Left forelimb (tissue), 1 donor: ENCODE results near the gene SULT1B1.
"Not testable (repeated sequence)": the region's sequence is repeated elsewhere in the genome, so short reads cannot be mapped to it uniquely, and the experiment has no call there.

ENCODE experiments used
- DNase-seq: peaks from one replicate; pipeline ENCODE4 v3.0.0-alpha.2; 2018; ENCODE audit warnings: low spot score

SULT1B1 gene

DNA sequence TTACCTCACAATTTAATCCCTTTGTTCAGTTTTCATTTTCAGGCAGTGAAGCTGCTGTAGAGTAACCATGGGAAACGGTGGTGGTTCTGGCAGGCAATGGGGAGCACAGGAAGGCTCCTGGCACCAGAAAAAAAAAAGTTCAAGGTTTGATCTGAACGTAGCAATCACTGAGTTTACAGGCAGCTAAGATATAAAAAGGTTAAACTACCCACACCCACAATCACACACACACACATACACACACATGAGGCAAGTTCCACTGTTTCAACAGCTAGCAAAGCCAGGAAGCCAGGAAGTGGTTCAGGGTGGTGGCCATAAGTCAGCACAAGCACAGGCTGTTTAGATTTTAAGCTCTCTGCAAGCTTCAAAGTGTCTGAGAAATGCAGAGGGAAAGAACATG is at the start of gene SULT1B1:
Gene SULT1B1, minus strand, starts transcription at position 166 of the 400 bp plus-strand sequence. CDS start 5,403 bp downstream, outside the sequence.
- no peak for DNase-seq

- no peak for DNase-seq
Observed at GRCh38 chr4:69800599-69800998, 40.2 kb upstream of the SULT1B1 start.

- no peak for DNase-seq
Observed at GRCh38 chr4:69799337-69799736, 38.9 kb upstream of the SULT1B1 start.

- DNase-seq = no peak
Observed at GRCh38 chr4:69793732-69794131, 33.3 kb upstream of the SULT1B1 start.

- DNase-seq = no peak
Observed at GRCh38 chr4:69787879-69788278, 27.5 kb upstream of the SULT1B1 start.

DNA sequence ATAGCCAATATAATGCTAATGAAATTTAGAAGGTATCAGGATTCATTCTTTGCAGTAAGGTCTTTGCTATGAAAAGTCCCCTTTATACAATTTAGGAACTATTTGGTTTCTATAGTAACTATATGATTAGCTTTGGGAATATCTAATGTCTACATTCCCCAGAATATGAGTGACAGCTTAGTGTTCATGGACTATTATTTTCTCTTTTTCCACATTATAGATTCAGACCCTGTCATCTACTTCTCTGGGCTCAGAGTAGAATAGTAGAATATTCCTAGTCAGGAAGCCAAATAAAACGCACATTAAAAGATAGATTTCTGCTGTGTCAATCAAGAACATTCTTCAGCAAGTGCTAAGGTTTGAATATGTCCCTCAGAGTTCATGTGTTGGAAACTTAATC is 26.1 kb upstream of the SULT1B1 start:
- DNase-seq = no peak

DNA sequence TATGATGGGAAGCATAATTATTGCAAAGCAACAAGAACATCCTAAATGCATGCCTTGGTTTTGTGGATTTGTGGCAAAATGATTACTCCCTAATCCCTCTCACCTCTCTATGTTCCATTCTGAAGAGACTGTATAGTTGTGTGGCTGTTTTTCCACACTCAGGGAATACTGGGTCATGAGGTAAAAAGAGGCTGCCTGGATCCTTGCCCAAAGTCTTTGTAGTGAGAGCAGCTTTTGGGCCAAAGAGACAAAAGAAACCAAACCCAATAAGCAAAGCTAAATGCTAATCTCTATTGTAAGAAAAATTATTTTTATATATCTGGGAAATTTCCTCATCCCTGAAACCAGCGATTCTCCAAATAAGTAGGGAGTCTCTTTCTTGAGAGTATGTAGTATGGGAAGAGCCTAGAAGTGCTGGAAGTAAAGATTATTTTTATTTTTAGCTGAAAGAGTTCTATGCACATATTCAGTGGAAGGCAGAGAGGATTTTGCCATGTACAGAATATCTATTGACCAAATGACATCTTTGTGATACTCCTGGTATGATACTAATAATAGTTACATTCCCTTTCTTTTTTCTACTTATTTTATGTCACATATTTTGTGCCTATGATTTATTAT is 24.9 kb upstream of the SULT1B1 start:
- no peak for DNase-seq

DNA sequence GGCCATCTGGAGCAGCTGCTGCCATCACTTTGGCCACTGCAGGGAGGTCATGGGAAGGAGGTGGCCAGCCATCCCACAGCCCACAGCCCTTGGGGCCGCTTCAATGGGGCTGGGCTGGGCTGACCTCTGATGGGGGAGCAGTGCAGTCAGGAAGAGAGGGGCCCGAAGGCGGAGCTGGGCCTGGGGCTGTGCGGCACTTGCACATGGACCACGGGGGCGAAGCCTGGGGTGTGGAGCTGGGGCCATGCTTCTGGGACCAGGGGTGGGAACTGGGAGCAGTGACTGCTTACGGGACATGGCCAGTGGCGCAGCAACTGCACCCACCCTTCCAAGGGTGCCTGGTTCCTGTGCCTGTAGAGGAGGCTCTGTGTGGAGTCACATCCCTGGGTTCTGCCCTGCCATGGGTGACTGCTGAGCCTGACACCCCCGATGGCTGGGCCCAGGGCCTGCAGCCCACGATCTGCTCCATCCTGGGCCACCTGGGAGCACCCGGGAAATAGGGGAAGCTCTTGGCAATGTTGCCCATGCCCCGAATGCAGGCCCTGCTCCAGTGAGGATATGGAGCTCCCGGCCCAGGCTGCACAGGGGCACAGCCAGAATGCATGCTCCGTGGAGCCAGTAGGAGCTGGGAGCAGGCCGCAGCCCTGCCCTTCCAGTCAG is 22.4 kb upstream of the SULT1B1 start:
- no peak for DNase-seq

DNA sequence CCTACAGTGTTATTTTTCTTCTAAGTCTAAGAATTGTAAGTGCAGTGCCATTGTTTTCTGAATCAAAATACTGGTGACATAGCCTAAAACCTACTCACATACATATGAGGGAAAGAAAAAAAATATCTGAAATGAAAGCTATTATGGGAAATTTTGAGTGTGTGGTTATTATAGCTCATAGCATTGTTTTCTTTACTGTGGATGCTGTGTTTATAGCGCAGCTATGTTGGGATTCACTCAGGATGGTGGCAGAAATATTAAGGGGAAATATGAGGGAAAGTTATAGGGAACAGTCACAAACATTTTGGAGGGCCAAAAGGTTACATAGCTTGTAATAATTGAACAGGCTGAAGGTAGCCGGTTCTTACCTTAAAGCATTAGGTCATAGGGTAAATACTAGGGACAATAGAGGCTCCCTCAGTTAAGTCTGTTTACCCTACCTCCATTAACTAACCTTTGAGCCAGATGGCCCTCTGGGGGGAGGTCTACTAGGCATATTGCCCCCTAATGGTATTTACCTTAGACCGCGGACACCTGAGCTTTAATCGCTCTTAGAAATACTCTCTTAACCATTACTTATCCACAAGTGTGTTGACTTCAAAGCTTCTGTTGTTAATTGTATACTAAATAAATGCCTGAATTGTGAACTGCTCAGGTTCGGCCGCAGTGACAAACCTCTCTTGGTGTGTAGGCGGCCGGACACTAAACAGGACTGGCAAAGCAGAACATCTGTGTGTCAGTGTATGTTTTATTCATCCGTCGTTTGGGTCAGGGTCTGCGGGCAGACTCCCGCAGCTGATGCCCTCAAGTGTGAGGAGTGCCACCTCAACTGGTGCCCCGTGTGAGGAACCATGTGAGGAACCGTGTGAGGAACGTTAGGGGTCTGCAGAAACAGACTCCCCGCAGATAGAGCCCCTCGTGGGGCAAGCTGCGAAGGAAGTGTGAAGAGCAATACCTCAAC is 21.3 kb upstream of the SULT1B1 start:
- no peak for DNase-seq

- no peak for DNase-seq
Observed at GRCh38 chr4:69780141-69780540, 19.7 kb upstream of the SULT1B1 start.

- DNase-seq = no peak
Observed at GRCh38 chr4:69776696-69777095, 16.3 kb upstream of the SULT1B1 start.

DNA sequence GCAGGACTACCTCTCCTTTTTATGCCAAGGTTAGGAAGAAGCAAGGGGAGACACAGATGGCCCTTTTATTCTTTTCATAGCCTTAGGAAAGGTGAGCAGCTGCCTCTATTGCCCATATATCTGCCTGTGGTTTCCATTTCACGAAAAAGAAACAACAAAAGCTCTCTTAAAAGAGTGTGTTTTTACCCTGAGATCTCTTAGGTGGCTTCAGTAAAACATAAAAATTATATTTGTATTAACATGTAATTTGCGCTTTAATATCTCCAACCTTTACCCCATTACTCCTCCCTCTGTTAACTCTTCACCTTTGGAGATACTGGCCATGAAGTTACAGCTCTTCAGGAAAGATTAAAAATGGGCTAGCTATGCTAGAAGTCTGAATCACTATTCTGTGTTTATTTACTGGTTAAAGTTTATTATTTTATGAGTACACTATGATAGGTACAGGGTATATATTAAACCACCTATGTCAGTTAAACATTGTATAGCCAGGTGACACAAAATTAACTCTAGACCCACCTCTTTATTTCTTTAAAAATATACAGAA is 15.0 kb upstream of the SULT1B1 start:
- DNase-seq = no peak

DNA sequence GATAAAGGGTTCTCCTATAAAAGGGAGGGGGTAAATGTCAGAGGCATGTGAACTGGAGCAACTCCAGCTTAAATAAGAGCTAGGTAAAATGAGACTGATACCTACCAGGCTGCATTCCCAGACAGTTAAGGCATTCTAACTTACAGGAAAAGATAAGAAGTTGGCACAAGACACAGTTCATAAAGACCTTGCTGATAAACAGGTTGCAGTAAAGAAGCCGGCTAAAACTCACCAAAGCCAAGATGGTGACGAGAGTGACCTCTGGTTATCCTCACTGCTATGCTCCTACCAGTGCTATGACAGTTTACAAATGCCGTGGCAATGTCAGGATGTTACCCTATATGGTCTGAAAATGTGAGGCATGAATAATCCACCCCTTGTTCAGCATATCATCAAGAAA is 13.1 kb upstream of the SULT1B1 start:
- DNase-seq = no peak

- DNase-seq = not testable (repeated sequence)
Observed at GRCh38 chr4:69768554-69768953, 8.1 kb upstream of the SULT1B1 start.

GRCh38 chr4:69765751-69766150 is 5.3 kb upstream of the SULT1B1 start:
- DNase-seq = no peak

GRCh38 chr4:69764311-69764710 is 3.9 kb upstream of the SULT1B1 start:
- no peak for DNase-seq

- no peak for DNase-seq
Observed at GRCh38 chr4:69763233-69763632, 2.8 kb upstream of the SULT1B1 start.

DNA sequence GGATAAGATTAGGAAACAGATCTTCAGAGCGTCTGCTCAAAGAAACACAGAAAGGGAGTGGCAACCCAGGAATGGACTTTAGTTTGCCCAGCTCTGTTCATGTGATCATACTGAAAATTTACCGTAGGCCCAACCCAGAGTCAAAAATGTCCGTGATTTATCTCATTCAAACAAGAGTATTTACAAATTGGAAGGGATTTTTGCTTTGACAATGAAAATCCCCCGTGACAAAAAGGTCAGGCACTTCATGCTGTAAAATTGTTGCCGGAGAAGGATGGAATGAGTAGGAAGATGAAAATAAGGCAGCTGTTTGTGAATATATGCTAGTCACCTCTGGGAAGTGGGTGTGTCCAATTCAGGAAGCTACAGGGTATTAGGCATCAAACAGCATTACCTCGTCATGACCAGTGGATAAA is 1.2 kb downstream of the SULT1B1 start:
- no peak for DNase-seq

DNA sequence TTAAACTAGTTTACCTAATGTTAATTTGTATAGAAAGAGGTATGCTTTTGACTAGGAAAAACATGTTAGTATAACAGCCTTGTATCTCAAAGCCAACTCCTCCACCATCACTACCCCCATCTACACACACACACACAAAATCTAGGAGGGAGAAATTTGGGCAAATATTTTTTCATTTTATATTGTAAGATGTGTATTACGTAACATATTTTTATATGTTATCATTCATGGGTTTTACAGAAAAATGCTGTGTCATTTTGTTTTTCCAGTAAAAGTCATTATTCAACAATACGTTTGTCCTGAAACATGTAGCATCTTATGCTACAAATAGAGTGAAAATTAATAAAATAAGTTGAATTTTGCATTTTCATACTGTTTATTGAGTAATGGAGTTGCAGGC is 3.0 kb downstream of the SULT1B1 start:
- DNase-seq = no peak

GRCh38 chr4:69754926-69755580 is 5.4 kb downstream of the SULT1B1 start:
- DNase-seq = no peak

GRCh38 chr4:69753686-69754085 is 6.7 kb downstream of the SULT1B1 start:
- no peak for DNase-seq

- no peak for DNase-seq
Observed at GRCh38 chr4:69750346-69750745, 10.1 kb downstream of the SULT1B1 start.
